HepG2 (cell line): ENCODE measurements around the gene MAPK10. TPM values are rescaled to one million over a fixed set of nuclear protein-coding genes. Genes with fewer than 3 reads are reported as not detected.

Source experiments
- ATAC-seq: fragments of 200-7000 bp; cut with Tn5 transposase; 3 replicates; pipeline ENCODE4 v1.9.1; 2020; ENCODE audit warnings: mild to moderate bottlenecking, moderate library complexity
- BruUV-seq: library from RNA; stranded (reverse); fragments of 400-500 nt; replicated peaks from 2 replicates; lab custom pipeline; 2021; lab: Mats Ljungman, UMichigan
- CTCF ChIA-PET: fragments of 300-600 bp; formaldehyde crosslinking; extraction: SDS; loops from one replicate; lab custom pipeline; 2021; ENCODE audit warnings: low total read pairs, inconsistent platforms, low intra/inter-chr PET ratio; lab: Yijun Ruan, JAX
- POLR2A ChIA-PET: fragments of 350-600 bp; sonication (Branson Sonifier 250); formaldehyde crosslinking; loops from one replicate; lab custom pipeline; 2020; ENCODE audit warnings: antibody characterized with exemption, inconsistent platforms; lab: Yijun Ruan, JAX
- DNase-seq: peaks from one replicate; pipeline ENCODE4 v3.0.0-alpha.2; 2015; ENCODE audit warnings: low spot score
- FAIRE-seq: peaks from 3 replicates; lab custom pipeline; 2011; peaks lifted over from hg19 to GRCh38; lab: Jason Lieb, UNC
- H2AFZ ChIP-seq: one replicate; pipeline ENCODE4 v1.6.1; 2011; ENCODE audit warnings: low read length, inconsistent platforms
- H3K27ac ChIP-seq: fragments of 300-600 bp; 3 replicates; pipeline ENCODE4 v1.8.0; 2011; ENCODE audit warnings: mixed run types, mild to moderate bottlenecking, mixed read lengths, low read length, inconsistent platforms; ENCODE audit not compliant: insufficient read depth; ENCODE audit errors: extremely low read length
- H3K27me3 ChIP-seq, 2 experiments: fragments of 200-600 bp in 1 of 2; 2 replicates in 1 of 2; 3 replicates in 1 of 2; pipeline versions ENCODE4 v1.6.0 to v1.8.0; 2011; ENCODE audit warnings: low read length in 2 of 2, mild to moderate bottlenecking in 2 of 2, moderate library complexity in 2 of 2, inconsistent platforms in 1 of 2; ENCODE audit not compliant: insufficient read depth in 2 of 2, control insufficient read depth in 1 of 2
- H3K36me3 ChIP-seq, 2 experiments: fragments of 200-600 bp in 1 of 2; replicated peaks in 1 of 2; 2 replicates in 1 of 2; 3 replicates in 1 of 2; pipeline versions ENCODE4 v1.5.1 to v1.8.0; 2011; ENCODE audit warnings: low read length in 2 of 2, inconsistent platforms in 1 of 2; ENCODE audit not compliant: insufficient read depth in 2 of 2, control insufficient read depth in 1 of 2
- H3K4me1 ChIP-seq: 2 replicates; pipeline ENCODE4 v1.5.1; 2012; ENCODE audit warnings: low read length, inconsistent platforms; ENCODE audit not compliant: insufficient read depth
- H3K4me2 ChIP-seq: 2 replicates; pipeline ENCODE4 v1.6.0; 2011; ENCODE audit warnings: low read depth, low read length, inconsistent platforms
- H3K4me3 ChIP-seq, 3 experiments: fragments of 200-600 bp in 1 of 3; sonication (generic), shearing (Covaris generic) in 1 of 3; replicated peaks in 1 of 3; 2 replicates each; pipeline ENCODE4 v1.5.1; 2011 to 2016; ENCODE audit warnings: low read length in 3 of 3, inconsistent platforms in 2 of 3, low read depth in 2 of 3, mild to moderate bottlenecking in 2 of 3, control low read depth in 1 of 3, mixed read lengths in 1 of 3; ENCODE audit not compliant: insufficient read depth in 1 of 3
- H3K79me2 ChIP-seq: one replicate; pipeline ENCODE4 v1.6.1; 2011; ENCODE audit warnings: low read length, inconsistent platforms; ENCODE audit not compliant: insufficient read depth
- H3K9ac ChIP-seq: 2 replicates; pipeline ENCODE4 v1.6.0; 2011; ENCODE audit warnings: mild to moderate bottlenecking, low read depth, low read length, inconsistent platforms; ENCODE audit not compliant: insufficient read depth
- H3K9me3 ChIP-seq: 2 replicates; pipeline ENCODE4 v1.5.1; 2012; ENCODE audit warnings: mild to moderate bottlenecking, low read length
- H4K20me1 ChIP-seq: 2 replicates; pipeline ENCODE4 v1.6.0; 2011; ENCODE audit warnings: inconsistent platforms, mild to moderate bottlenecking, low read length, moderate library complexity; ENCODE audit not compliant: insufficient read depth
- ARHGAP35 ChIP-seq: sonication (generic); formaldehyde crosslinking; IDR thresholded peaks from 2 replicates; pipeline ENCODE4 v1.9.0; 2022; ENCODE audit warnings: mild to moderate bottlenecking, inconsistent platforms, moderate library complexity, missing genetic modification reagents, borderline replicate concordance
- CENPX ChIP-seq: sonication (generic); formaldehyde crosslinking; IDR thresholded peaks from 2 replicates; pipeline ENCODE4 v1.9.0; 2021; ENCODE audit warnings: mild to moderate bottlenecking, missing genetic modification reagents, moderate library complexity
- MXI1 ChIP-seq: IDR thresholded peaks from 3 replicates; pipeline ENCODE4 v1.6.1; 2012; ENCODE audit warnings: low read depth, low read length, inconsistent platforms, borderline replicate concordance
- PBX2 ChIP-seq: IDR thresholded peaks from 2 replicates; pipeline ENCODE4 v1.6.1; 2016; ENCODE audit warnings: control low read depth
- RXRB ChIP-seq: IDR thresholded peaks from 2 replicates; pipeline ENCODE4 v1.6.1; 2016; ENCODE audit warnings: borderline replicate concordance, missing genetic modification reagents, missing compliant biosample characterization
- SP1 ChIP-seq, 2 experiments: fragments of 450-650 bp in 1 of 2; sonication (generic) in 1 of 2; formaldehyde crosslinking in 1 of 2; IDR thresholded peaks; 2 replicates each; pipeline versions ENCODE4 v1.4.0 to v1.6.1; 2016 to 2020; ENCODE audit warnings: missing genetic modification reagents in 1 of 2
- THRA ChIP-seq: sonication (generic); formaldehyde crosslinking; IDR thresholded peaks from 2 replicates; pipeline ENCODE4 v1.4.0; 2020; ENCODE audit warnings: missing genetic modification reagents, borderline replicate concordance
- ZFP36 ChIP-seq: fragments of 150-350 bp; IDR thresholded peaks from 2 replicates; pipeline ENCODE4 v1.6.1; 2018; ENCODE audit warnings: borderline replicate concordance, low read length, low read depth; ENCODE audit not compliant: partially characterized antibody
- ZFP37 ChIP-seq: sonication (generic); formaldehyde crosslinking; IDR thresholded peaks from 2 replicates; pipeline ENCODE4 v1.4.0; 2020; ENCODE audit warnings: missing genetic modification reagents, borderline replicate concordance
- ZNF235 ChIP-seq: sonication (generic); formaldehyde crosslinking; IDR thresholded peaks from 2 replicates; pipeline ENCODE4 v1.8.1; 2023; ENCODE audit warnings: mild to moderate bottlenecking, missing genetic modification reagents, borderline replicate concordance
- ZNF350 ChIP-seq: sonication (generic); formaldehyde crosslinking; IDR thresholded peaks from 2 replicates; pipeline ENCODE4 v1.4.0; 2020; ENCODE audit warnings: mild to moderate bottlenecking, low read depth, missing genetic modification reagents, borderline replicate concordance
- ZNF644 ChIP-seq: IDR thresholded peaks from 2 replicates; pipeline ENCODE4 v1.6.1; 2016; ENCODE audit warnings: low read depth
- ZNF674 ChIP-seq: sonication (generic); formaldehyde crosslinking; IDR thresholded peaks from 2 replicates; pipeline ENCODE4 v1.5.0; 2020; ENCODE audit warnings: low read depth, mild to moderate bottlenecking, missing genetic modification reagents
- ZNF75D ChIP-seq: sonication (generic); formaldehyde crosslinking; IDR thresholded peaks from 2 replicates; pipeline ENCODE4 v1.8.1; 2023; ENCODE audit warnings: missing genetic modification reagents, mild to moderate bottlenecking, borderline replicate concordance
- in situ Hi-C: cut with HindIII; loops from 2 replicates; pipeline ENCODE4 v1.10.0; 2017; ENCODE audit warnings: low pct_unique_long_range_greater_than_20kb; ENCODE audit not compliant: extremely low pct_ligation_motif_present
- intact Hi-C: fragments of 100-400 bp; cut with micrococcal nuclease; formaldehyde crosslinking; loops from one replicate; pipeline ENCODE4 v1.10.0; 2022; ENCODE audit not compliant: unreplicated experiment
- polyA plus RNA-seq, 8 experiments: library from polyadenylated mRNA; depleted of rRNA in 3 of 8; stranded (reverse) in 7 of 8; unstranded in 1 of 8; fragments of >200 nt; fragmentation: Illumina TruSeq in 4 of 8; extraction: Trizol in 4 of 8; gene quantifications; 2 replicates each; pipeline versions ENCODE4 v1.2.1 to v1.2.3, GENCODE V29; 2011 to 2016; ENCODE audit warnings: low read depth in 4 of 8, missing spikeins in 1 of 8, mixed read lengths in 1 of 8; ENCODE audit not compliant: insufficient read depth in 1 of 8
- total RNA-seq, 5 experiments: library from RNA; depleted of rRNA; stranded (reverse); fragments of >200 nt; fragmentation: Illumina TruSeq; extraction: Trizol; gene quantifications; 2 replicates each; pipeline ENCODE4 v1.2.3, GENCODE V29; 2016; ENCODE audit warnings: low read depth in 1 of 5

The MAPK10 gene
- total and polyA plus RNA-seq, 2 of the 13 experiments (the other 11 are each of a cell fraction or from before 2014, with no cell fraction given) = not detected

GRCh38 chr4:86060341-86060740 lies 299.5 kb downstream of the MAPK10 start (continued):
- TF ChIP-seq PBX2 (CRISPR knock-in tag) (no peak), ZNF674 (no peak), ZFP37 (no peak), RXRB (CRISPR knock-in tag) (no peak), CENPX (CRISPR knock-in tag) (no peak)

- Histone ChIP-seq H3K27ac (no peak overlapping the region), H3K4me3 (no peak overlapping the region), H3K4me1 (no peaks in the 10 kb centered on the region), H2AFZ (no peak overlapping the region), H3K36me3 (no peaks in the 10 kb centered on the region), H3K4me2 (no peak overlapping the region), H3K27me3 (no peaks in the 10 kb centered on the region), H4K20me1 (no peaks in the 10 kb centered on the region), H3K9me3 (no peaks in the 10 kb centered on the region), H3K9ac (no peak overlapping the region), H3K79me2 (no peaks in the 10 kb centered on the region)
- no peak for FAIRE-seq
- no peak for DNase-seq
- no TSS peak for BruUV-seq
- ChIA-PET POLR2A (no interaction called here), CTCF (no interaction called here)
- no peak for ATAC-seq
- intact Hi-C loops (no loop called here), in situ Hi-C loops (no loop called here)
- TF ChIP-seq ZNF644 (CRISPR knock-in tag) = no peak
- TF ChIP-seq ARHGAP35 = no peak
- TF ChIP-seq ZNF235 (CRISPR knock-in tag) = no peak
- TF ChIP-seq MXI1 = no peak
- no peak for TF ChIP-seq ZNF75D (CRISPR knock-in tag)
- no peak for TF ChIP-seq THRA (CRISPR knock-in tag)
- TF ChIP-seq ZNF350 (CRISPR knock-in tag) = no peak
- TF ChIP-seq ZFP36 = no peak
- no peak for TF ChIP-seq SP1 (IDR thresholded peaks at IDR 0.05)
- no peak for TF ChIP-seq SP1 (CRISPR knock-in tag; IDR thresholded peaks at IDR 0.05)
Measured at GRCh38 chr4:86058621-86059020, 301.2 kb downstream of the MAPK10 start.
